Left hindlimb (tissue), 1 donor: Measurements from ENCODE around the gene LYPD3.
"Not testable (repeated sequence)": the region's sequence is repeated elsewhere in the genome, so short reads cannot be mapped to it uniquely, and the experiment has no call there.

Experiments
- DNase-seq: peaks from one replicate; pipeline ENCODE4 v3.0.0-alpha.2; 2018

The LYPD3 gene

DNA sequence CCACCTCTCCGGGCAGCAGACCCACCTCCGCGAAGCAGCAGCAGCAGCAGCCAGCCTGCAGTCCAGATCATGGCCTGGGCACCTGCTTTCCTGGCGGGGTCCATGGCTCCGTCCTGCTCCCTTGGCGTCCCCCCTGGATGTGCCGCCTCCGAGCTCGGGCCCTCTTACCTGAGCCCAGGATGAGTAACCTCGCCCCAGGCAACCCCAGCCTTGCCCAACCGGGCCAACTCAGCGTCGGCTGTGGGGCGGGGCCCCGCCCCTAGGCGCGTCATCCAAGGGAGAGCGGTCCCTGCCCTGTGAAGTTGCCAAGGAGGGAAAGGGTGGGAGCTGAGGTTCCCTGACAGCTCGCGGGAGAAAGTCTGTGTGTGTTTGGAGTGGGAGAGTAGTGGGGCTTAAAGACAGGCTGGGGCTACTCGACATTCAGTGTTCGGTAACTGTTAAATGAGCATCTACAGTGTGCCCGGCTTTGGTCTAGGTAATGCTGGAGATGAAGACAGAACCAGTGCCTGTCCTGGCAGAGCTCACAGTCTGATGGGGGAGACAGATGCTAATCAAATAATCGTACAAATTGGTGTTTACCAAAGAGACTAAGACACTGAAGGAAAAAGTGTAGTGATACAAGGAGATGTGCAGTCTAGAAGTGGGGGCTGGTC, at the start of gene LYPD3:
LYPD3 (minus strand) TSS at position 141 of the 653 bp plus-strand sequence; CDS start at position 104, 37 bp downstream.
- peak; percentile 36 for DNase-seq

GRCh38 chr19:43512399-43512798, 47.0 kb upstream of the LYPD3 start:
- not testable (repeated sequence) for DNase-seq

DNA sequence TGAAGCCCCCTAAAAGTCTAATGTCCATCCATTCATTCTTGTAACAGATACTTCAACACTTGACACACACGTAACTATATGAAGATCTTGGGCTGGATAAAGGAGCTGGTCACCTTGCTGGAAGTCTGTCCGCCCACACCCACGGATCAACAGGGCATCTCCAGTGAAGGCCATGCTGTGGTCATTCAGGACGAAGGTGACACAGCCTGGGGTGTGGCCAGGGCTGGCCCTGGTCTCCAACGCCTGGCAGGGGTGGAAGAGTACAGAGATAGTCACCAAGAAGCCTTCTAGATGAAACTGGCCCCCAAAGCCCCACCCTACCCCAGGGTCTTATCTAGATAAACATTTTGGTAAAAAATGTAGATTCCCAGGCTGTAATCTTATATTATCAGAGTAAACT, 45.9 kb upstream of the LYPD3 start:
- no peak for DNase-seq

DNA sequence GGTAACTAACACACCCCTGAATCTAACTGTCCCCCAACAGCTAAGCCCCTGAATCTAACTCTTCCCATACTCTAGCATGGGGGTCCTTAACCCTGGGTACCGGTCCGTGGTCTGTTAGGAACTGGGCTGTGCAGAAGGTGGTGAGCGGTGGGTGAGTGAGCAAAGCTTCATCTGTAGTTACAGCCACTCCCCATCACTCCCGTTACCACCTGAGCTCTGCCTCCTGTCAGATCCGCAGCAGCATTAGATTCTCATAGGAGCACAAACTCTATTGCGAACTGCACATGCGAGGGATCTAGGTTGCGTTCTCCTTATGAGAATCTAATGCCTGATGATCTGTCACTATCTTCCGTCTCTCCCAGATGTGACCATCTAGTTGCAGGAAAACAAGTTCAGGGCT, 45.3 kb upstream of the LYPD3 start:
- no peak for DNase-seq

DNA sequence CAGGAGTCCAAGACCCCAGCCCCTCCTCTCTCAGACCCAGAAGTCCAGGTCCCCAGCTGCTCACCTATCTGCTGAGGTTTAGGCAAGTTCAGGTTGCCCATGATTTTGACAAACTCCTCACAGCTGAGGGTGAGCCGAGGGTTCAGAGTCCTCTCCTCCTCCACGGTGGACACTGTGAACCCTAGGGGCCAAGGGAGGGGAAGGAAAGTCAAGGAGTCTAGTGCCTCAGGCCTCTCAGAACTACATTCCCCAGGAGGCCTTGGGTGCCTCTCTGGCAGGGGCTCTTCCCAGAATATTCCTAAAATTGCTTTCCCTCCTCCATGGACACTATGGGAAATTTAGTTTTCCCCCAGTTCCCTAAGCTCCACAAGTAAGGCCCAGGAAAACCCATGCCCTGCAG, 42.5 kb upstream of the LYPD3 start:
- DNase-seq, result no peak

GRCh38 chr19:43506629-43507028, 41.2 kb upstream of the LYPD3 start:
- no peak for DNase-seq

- DNase-seq, result no peak
These were observed 40.5 kb upstream of the LYPD3 start for GRCh38 chr19:43505941-43506340.

GRCh38 chr19:43505186-43505456, 39.7 kb upstream of the LYPD3 start:
- DNase-seq, result no peak

DNA sequence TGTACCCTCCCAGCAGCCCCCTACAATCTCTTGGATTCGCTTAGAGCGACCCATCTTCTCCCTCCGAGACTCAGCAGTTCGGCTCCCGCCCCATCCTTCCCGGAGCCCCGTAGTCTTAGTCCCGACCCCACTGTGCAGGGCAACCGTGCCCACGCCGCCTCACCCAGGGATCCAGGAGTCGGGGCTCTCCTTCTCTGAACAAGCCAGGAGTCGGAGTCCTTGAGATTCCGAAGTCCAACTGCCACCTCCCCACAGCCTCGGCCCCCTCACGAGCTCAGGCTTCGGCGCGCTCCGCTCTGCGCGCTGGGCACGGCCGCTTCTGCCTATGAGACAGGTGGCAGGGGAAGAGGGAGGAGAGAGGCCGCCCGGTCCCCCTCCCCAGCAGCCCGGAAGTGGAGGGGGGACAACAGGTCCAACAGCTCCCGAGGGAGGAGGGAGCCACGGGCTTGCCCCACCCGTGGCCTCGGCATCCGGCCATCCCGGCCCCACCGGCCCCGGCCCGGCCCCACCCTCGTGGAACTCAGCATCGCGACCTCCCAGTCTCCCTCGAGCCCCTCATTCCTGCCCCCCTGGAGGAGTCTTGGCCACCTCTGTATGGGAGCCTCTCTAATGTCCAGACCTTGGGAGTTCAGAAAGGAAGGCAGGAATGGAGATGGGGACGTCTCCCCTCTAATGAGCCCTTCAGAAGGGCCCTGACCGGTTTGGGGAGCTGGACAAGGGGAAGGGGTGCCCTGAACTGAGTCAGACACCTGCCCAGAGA, 39.2 kb upstream of the LYPD3 start, which contains the start of gene PHLDB3:
PHLDB3 (minus strand) TSS at position 321 of the 760 bp plus-strand sequence. CDS start 628 bp downstream, outside the sequence.
- no peak for DNase-seq

- peak; percentile 95 for DNase-seq
These were observed 38.4 kb upstream of the LYPD3 start for GRCh38 chr19:43503501-43504425.

- DNase-seq, result no peak
These were observed 37.1 kb upstream of the LYPD3 start for GRCh38 chr19:43502419-43502976.

DNA sequence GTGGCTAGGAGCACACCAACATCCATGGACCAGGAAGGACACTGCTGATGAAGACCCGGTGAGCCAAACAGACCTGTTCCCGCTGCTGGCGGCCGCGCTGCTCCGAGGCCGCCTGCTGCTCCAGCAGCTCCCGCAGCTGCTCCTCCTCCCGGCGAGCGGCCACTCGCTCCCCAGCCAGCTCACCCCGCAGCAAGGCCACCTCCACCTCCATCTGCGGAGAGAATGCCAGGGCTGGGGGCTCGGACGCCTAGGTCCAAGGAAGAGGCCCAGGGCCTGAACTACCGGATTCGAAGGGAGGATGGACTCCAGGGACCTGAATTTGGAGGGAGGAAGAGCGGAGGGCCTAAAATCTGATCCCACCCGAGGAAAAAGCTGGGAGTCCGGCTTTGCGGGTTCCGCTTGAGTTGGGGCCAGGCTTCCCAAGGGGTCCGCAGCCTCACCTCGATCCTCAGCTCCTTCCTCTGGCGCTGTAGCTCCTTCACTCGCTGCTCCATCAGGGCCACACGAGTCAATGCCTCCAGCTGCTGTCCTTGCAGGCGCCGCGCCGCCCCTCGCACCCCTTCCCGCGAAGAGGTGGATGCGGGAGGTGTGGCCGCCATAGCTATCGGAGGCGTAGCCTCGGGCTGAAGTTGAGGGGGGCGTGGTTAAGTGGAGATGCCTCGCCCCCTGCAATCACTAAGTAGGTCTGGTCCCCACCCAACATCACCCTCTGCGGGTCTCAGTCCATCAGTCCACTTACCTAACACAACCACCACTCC, 36.4 kb upstream of the LYPD3 start:
- no peak for DNase-seq

- no peak for DNase-seq
These were observed 33.6 kb upstream of the LYPD3 start for GRCh38 chr19:43499042-43499441.

GRCh38 chr19:43498233-43498842, 32.9 kb upstream of the LYPD3 start:
- no peak for DNase-seq

DNA sequence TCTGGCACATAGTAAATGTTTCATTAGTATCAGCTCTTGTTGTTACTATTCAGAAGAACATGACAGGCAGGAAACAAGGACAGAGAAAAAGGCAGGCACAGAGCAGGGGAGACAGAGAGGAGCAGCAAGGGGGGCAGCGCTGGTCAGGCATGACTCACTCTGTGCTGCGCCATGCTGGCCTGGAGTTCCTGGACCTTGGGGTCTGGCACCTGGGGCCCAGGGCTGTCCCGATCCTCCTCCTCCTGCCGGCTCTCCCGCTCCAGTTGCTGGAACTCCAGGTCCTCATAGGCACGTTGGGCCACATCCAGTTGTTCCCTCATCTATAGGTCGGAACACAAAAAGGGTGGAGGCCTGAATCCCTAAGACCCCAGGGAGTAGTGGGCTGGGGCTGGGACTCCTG, 31.6 kb upstream of the LYPD3 start:
- DNase-seq, result no peak

- no peak for DNase-seq
These were observed 29.7 kb upstream of the LYPD3 start for GRCh38 chr19:43495082-43495481.

- DNase-seq, result no peak
These were observed 25.4 kb upstream of the LYPD3 start for GRCh38 chr19:43490759-43491158.

- DNase-seq, result no peak
These were observed 24.7 kb upstream of the LYPD3 start for GRCh38 chr19:43489979-43490599.

DNA sequence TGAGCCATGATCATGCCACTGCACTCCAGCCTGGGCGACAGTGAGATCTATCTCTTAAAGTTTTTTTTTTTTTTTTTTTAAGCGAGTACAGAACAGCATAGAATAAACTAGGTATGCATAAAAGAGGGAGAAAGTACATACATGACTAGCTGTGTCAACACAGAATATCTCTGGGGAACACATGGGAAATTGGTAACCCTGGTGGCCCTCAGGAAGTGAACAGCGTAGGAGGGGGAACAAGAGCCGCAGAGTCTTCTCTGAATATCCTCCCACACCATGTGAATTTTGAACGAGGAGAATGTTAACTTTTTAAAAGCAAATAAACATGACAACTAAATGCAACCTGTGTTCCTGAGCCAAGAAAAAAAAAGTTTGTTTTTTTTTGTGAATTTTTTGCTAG, 23.9 kb upstream of the LYPD3 start:
- DNase-seq, result no peak

DNA sequence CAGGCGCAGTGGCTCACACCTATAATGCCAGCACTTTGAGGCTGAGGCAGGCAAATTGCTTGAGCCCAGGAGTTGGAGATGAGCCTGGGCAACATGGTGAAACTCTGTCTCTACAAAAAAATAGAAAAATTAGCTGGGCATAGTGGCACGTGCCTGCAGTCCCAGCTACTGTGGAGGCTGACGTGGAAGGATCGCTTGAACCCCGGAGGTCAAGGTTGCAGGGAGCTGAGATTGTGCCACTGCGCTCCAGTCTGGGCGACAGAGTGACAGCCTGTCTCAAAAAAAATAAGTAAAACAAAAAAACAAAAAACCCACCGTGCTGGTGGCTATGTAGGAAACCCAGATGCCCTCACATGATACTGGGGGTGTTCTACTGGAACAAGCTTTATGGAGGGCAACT, 22.8 kb upstream of the LYPD3 start:
- no peak for DNase-seq

DNA sequence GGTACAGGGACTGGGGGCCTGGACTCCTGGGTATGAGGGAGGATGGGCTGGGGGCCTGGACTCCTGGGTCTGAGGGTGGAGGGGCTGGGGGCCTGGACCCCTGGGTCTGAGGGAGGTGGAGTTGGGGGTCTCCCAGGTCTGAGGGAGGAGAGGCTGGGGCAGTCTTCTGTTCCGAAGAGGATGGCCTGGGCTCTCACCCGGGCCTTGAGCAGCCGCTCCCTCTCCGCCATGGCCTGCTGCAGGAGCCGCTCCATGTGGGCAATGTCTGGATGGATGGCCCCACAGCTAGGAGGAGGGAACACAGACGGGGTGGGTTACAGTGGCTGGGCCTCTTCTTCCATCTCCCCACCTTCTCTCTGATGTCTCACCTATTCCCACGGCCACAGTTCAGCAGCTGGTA, 21.0 kb upstream of the LYPD3 start:
- no peak for DNase-seq

GRCh38 chr19:43485951-43486350, 20.5 kb upstream of the LYPD3 start:
- DNase-seq, result no peak
